Mesendoderm (in vitro differentiated cells): ENCODE measurements around the gene STK10.

ENCODE experiments used
- DNase-seq: peaks from one replicate; pipeline ENCODE4 v3.0.0; 2013
- H2AK5ac ChIP-seq: 2 replicates; pipeline ENCODE4 v1.6.1; 2013; ENCODE audit warnings: low read length, inconsistent platforms
- H2BK120ac ChIP-seq: 2 replicates; pipeline ENCODE4 v1.6.1; 2013; ENCODE audit warnings: low read depth, mild to moderate bottlenecking, low read length, moderate library complexity, mixed read lengths
- H2BK15ac ChIP-seq: replicated peaks from 2 replicates; pipeline ENCODE4 v1.6.1; 2013; ENCODE audit warnings: low read depth, mild to moderate bottlenecking, moderate library complexity
- H2BK5ac ChIP-seq: 2 replicates; pipeline ENCODE4 v1.6.1; 2013; ENCODE audit warnings: low read length, inconsistent platforms
- H3K18ac ChIP-seq: 2 replicates; pipeline ENCODE4 v1.6.1; 2013; ENCODE audit warnings: mild to moderate bottlenecking, low read length, mixed read lengths
- H3K23ac ChIP-seq: one replicate; pipeline ENCODE4 v1.6.1; 2013; ENCODE audit warnings: low read length
- H3K27ac ChIP-seq: 2 replicates; pipeline ENCODE4 v1.5.1; 2013; ENCODE audit warnings: low read depth, mild to moderate bottlenecking, inconsistent platforms, low read length, moderate library complexity
- H3K27me3 ChIP-seq: 2 replicates; pipeline ENCODE4 v1.6.1; 2013; ENCODE audit warnings: low read length, control low read depth, mild to moderate bottlenecking, inconsistent platforms; ENCODE audit not compliant: insufficient read depth, poor library complexity
- H3K36me3 ChIP-seq: 2 replicates; pipeline ENCODE4 v1.6.1; 2013; ENCODE audit warnings: low read length, inconsistent platforms; ENCODE audit not compliant: control insufficient read depth, insufficient read depth
- H3K4ac ChIP-seq: one replicate; pipeline ENCODE4 v1.6.1; 2013; ENCODE audit warnings: low read depth, mild to moderate bottlenecking, low read length, moderate library complexity
- H3K4me1 ChIP-seq: 2 replicates; pipeline ENCODE4 v1.6.1; 2013; ENCODE audit warnings: low read depth, low read length, inconsistent platforms; ENCODE audit not compliant: control insufficient read depth
- H3K4me2 ChIP-seq: 2 replicates; pipeline ENCODE4 v1.6.1; 2013; ENCODE audit warnings: low read length
- H3K4me3 ChIP-seq: 2 replicates; pipeline ENCODE4 v1.5.1; 2013; ENCODE audit warnings: mild to moderate bottlenecking, low read length
- H3K56ac ChIP-seq: one replicate; pipeline ENCODE4 v1.6.1; 2013; ENCODE audit warnings: low read length
- H3K79me1 ChIP-seq: 2 replicates; pipeline ENCODE4 v1.6.1; 2013; ENCODE audit warnings: low read length, inconsistent platforms
- H3K79me2 ChIP-seq: 2 replicates; pipeline ENCODE4 v1.6.1; 2013; ENCODE audit warnings: mild to moderate bottlenecking, low read length; ENCODE audit not compliant: control insufficient read depth, insufficient read depth
- H3K9ac ChIP-seq: 2 replicates; pipeline ENCODE4 v1.6.1; 2013; ENCODE audit warnings: low read length, inconsistent platforms
- H4K5ac ChIP-seq: one replicate; pipeline ENCODE4 v1.6.1; 2013; ENCODE audit warnings: low read length
- H4K8ac ChIP-seq: one replicate; pipeline ENCODE4 v1.6.1; 2013; ENCODE audit warnings: low read depth, mild to moderate bottlenecking, control low read depth, low read length, moderate library complexity
- WGBS: extraction: QIAGEN DNeasy Blood & Tissue Kit; methylation state at CpG from one replicate; pipeline ENCODE4 v1.1.7; 2013; ENCODE audit warnings: low lambda C conversion rate, missing lambda C conversion rate; ENCODE audit not compliant: insufficient coverage; ENCODE audit errors: extremely low coverage; 5-methylcytosine and 5-hydroxymethylcytosine counted together

The STK10 gene

GRCh38 chr5:172224996-172225395 is 37.0 kb upstream of the STK10 start:
- H3K9ac ChIP-seq = no peak overlapping the region
- no peak overlapping the region for H2BK15ac ChIP-seq
- H2AK5ac ChIP-seq = no peak overlapping the region
- H3K4ac ChIP-seq = no peak overlapping the region
- no peak overlapping the region for H4K8ac ChIP-seq
- no peak overlapping the region for H3K56ac ChIP-seq
- H3K4me1 ChIP-seq = no peaks in the 10 kb centered on the region
- WGBS = no CpG with 5 or more reads among the region's 1 CpG
- no peaks in the 10 kb centered on the region for H3K79me1 ChIP-seq
- H3K27me3 ChIP-seq = no peaks in the 10 kb centered on the region
- H2BK5ac ChIP-seq = no peak overlapping the region
- no peak overlapping the region for H3K23ac ChIP-seq
- H2BK120ac ChIP-seq = no peak overlapping the region
- H3K18ac ChIP-seq = no peak overlapping the region
- H3K36me3 ChIP-seq = no peaks in the 10 kb centered on the region
- no peak overlapping the region for H3K4me3 ChIP-seq
- no peaks in the 10 kb centered on the region for H3K79me2 ChIP-seq
- DNase-seq = no peak
- no peak overlapping the region for H4K5ac ChIP-seq
- no peak overlapping the region for H3K27ac ChIP-seq
- H3K4me2 ChIP-seq = no peak overlapping the region

DNA sequence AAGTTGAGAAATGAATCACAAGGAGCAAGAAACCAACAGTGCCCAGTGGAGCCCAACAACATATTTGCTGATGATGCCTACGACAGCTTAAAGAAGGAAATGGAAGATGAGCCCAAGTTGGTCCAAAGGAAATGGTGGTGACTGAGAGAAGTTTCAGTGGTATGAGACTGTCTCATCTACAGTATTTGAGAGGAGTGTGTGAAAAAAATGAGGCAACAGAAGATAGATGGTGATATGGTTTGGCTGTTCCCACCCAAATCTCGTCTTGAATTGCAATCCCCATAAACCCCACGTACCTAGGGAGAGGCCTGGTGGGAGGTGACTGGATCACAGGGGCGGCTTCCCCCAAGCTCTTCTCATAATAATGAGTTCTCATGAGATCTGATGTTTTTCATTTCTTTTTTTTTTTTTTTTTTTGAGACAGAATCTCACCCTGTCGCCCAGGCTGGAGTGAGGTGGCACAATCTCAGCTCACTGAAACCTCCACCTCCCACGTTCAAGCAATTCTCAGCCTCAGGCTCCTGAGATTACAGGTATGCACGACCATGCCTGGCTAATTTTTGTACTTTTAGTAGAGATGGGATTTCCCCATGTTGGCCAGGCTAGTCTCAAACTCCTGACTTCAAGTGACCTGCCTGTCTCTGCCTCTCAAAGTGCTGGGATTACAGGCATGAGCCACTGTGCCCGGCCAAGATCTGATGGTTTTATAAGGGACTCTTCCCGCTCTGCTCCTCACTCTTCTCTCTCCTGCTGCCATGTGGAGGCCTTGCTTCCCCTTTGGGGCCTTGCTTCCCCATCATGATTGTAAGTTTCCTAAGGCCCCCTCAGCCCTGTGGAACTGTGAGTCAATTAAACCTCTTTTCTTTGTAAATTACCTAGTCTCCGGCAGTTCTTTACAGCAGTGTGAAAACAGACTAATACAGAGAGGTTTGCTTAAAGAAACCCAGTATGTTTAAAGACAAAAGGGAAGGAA is 36.2 kb upstream of the STK10 start:
- Histone ChIP-seq H3K27me3 (no peaks in the 10 kb centered on the region), H3K27ac (no peak overlapping the region), H3K79me1 (no peaks in the 10 kb centered on the region), H3K4me3 (no peak overlapping the region), H3K56ac (no peak overlapping the region), H2BK15ac (no peak overlapping the region), H3K4ac (no peak overlapping the region), H3K18ac (no peak overlapping the region), H3K23ac (no peak overlapping the region), H4K8ac (no peak overlapping the region), H3K9ac (no peak overlapping the region), H2BK120ac (no peak overlapping the region), H3K36me3 (no peaks in the 10 kb centered on the region), H3K4me2 (no peak overlapping the region), H3K4me1 (no peaks in the 10 kb centered on the region), H2AK5ac (no peak overlapping the region), H4K5ac (no peak overlapping the region), H3K79me2 (no peaks in the 10 kb centered on the region), H2BK5ac (no peak overlapping the region)
- WGBS = no CpG with 5 or more reads among the region's 10 CpGs
- no peak for DNase-seq

DNA sequence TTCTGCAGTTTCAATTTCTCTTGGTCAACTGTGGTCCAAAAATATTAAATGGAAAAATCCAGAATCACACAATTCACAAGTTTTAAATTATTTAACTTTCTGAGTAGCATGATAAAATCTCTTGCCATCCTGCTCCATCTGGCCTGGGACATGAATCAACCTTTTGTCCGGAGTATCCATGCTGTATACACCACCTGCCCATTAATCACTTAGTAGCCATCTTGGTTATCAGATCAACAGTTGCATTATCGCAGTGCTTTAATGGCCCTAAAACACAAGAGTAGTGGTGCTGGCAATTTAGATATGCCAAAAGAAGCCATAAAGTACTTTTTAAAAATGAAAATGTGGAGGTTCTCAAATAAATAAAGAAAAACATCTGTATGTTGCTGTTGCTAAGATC is 31.3 kb upstream of the STK10 start:
- Histone ChIP-seq H3K79me2 (peaks cover 6% of the 10 kb centered on the region), H2BK15ac (no peak overlapping the region), H3K36me3 (no peaks in the 10 kb centered on the region), H2AK5ac (no peak overlapping the region), H3K4me3 (no peak overlapping the region), H3K79me1 (peaks cover 8% of the 10 kb centered on the region), H3K4ac (no peak overlapping the region), H3K9ac (no peak overlapping the region), H3K18ac (no peak overlapping the region), H4K5ac (no peak overlapping the region), H2BK5ac (no peak overlapping the region), H3K56ac (no peak overlapping the region), H3K4me2 (no peak overlapping the region), H2BK120ac (no peak overlapping the region), H4K8ac (no peak overlapping the region), H3K4me1 (no peaks in the 10 kb centered on the region), H3K27ac (no peak overlapping the region), H3K23ac (no peak overlapping the region), H3K27me3 (no peaks in the 10 kb centered on the region)
- DNase-seq = no peak
- WGBS = no CpG with 5 or more reads among the region's 2 CpGs

GRCh38 chr5:172216345-172216744 is 28.3 kb upstream of the STK10 start:
- no peak overlapping the region for H4K8ac ChIP-seq
- no peak overlapping the region for H2BK15ac ChIP-seq
- H3K56ac ChIP-seq = no peak overlapping the region
- H2BK120ac ChIP-seq = no peak overlapping the region
- H4K5ac ChIP-seq = no peak overlapping the region
- no peaks in the 10 kb centered on the region for H3K27me3 ChIP-seq
- H3K79me2 ChIP-seq = peaks cover 6% of the 10 kb centered on the region
- H3K4me3 ChIP-seq = no peak overlapping the region
- no peak overlapping the region for H3K4me2 ChIP-seq
- DNase-seq = no peak
- peaks cover 8% of the 10 kb centered on the region for H3K79me1 ChIP-seq
- no peak overlapping the region for H2AK5ac ChIP-seq
- H3K9ac ChIP-seq = no peak overlapping the region
- H3K23ac ChIP-seq = no peak overlapping the region
- no peak overlapping the region for H3K18ac ChIP-seq
- H3K27ac ChIP-seq = no peak overlapping the region
- H3K4ac ChIP-seq = no peak overlapping the region
- H3K4me1 ChIP-seq = no peaks in the 10 kb centered on the region
- no peak overlapping the region for H2BK5ac ChIP-seq
- no CpG with 5 or more reads among the region's 3 CpGs for WGBS
- H3K36me3 ChIP-seq = peaks cover 2% of the 10 kb centered on the region

DNA sequence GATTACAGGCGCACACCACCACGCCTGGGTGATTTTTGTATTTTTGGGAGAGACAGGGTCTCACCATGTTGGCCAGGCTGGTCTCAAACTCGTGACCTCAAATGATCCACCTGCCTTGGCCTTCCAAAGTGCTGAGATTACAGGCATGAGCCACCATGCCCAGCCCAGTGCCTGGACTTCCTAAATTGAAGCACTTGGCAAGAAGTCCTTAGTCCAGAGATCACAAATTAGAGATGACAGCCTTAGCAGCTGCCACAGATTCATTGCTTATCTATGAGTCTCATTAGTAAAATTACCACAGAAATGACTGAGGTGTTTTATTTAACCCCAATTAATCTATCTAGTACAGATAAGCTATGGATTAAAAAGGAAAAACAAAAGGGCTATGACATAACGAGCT is 25.1 kb upstream of the STK10 start:
- H4K5ac ChIP-seq = no peak overlapping the region
- no peaks in the 10 kb centered on the region for H3K27me3 ChIP-seq
- H4K8ac ChIP-seq = no peak overlapping the region
- H3K79me2 ChIP-seq = peaks cover 6% of the 10 kb centered on the region
- no peak for DNase-seq
- no peak overlapping the region for H3K56ac ChIP-seq
- peaks cover 4% of the 10 kb centered on the region for H3K36me3 ChIP-seq
- no peak overlapping the region for H3K4me2 ChIP-seq
- no peak overlapping the region for H3K4me3 ChIP-seq
- no peak overlapping the region for H3K9ac ChIP-seq
- H3K23ac ChIP-seq = no peak overlapping the region
- no peaks in the 10 kb centered on the region for H3K4me1 ChIP-seq
- no CpG with 5 or more reads among the region's 4 CpGs for WGBS
- peaks cover 8% of the 10 kb centered on the region for H3K79me1 ChIP-seq
- no peak overlapping the region for H3K27ac ChIP-seq
- no peak overlapping the region for H3K18ac ChIP-seq
- H2AK5ac ChIP-seq = no peak overlapping the region
- H2BK120ac ChIP-seq = no peak overlapping the region
- no peak overlapping the region for H2BK15ac ChIP-seq
- no peak overlapping the region for H2BK5ac ChIP-seq
- no peak overlapping the region for H3K4ac ChIP-seq
